ENCODE data around the gene CYP8B1.

Gene CYP8B1

GRCh38 chr3:42827023-42827422 is 48.7 kb downstream of the CYP8B1 start:
- H3K4me2 ChIP-seq (ENCODE audit: low read length), result no peak overlapping the region
- no peaks in the 10 kb centered on the region for H3K4me1 ChIP-seq (ENCODE audit: control insufficient read depth, low read length)
- peaks cover 30% of the 10 kb centered on the region for H3K27me3 ChIP-seq (ENCODE audit: control insufficient read depth, low read length)
- H3K36me3 ChIP-seq (ENCODE audit: control insufficient read depth, low read length), result no peaks in the 10 kb centered on the region
- H3K79me2 ChIP-seq (ENCODE audit: control insufficient read depth, low read length), result no peaks in the 10 kb centered on the region
- H4K20me1 ChIP-seq (ENCODE audit: control insufficient read depth, insufficient read depth, low read depth, low read length), result no peaks in the 10 kb centered on the region
- no peaks in the 10 kb centered on the region for H3K9me3 ChIP-seq (ENCODE audit: control insufficient read depth, insufficient read depth, low read length)
- H3K27ac ChIP-seq (ENCODE audit: low read depth, low read length), result no peak overlapping the region
- TF ChIP-seq EZH2phosphoT487 (IDR thresholded peaks at IDR 0.05; ENCODE audit: borderline replicate concordance, low read length), result no peak
- no peak for TF ChIP-seq CTCF (IDR thresholded peaks at IDR 0.05; ENCODE audit: low read depth, low read length, poor library complexity, severe bottlenecking)
- H3F3A ChIP-seq (ENCODE audit: control insufficient read depth, insufficient read depth), result no peaks in the 10 kb centered on the region; the same call in 1 of the 2 replicates
- no peaks in the 10 kb centered on the region for H3K9me2 ChIP-seq (replicated peaks; ENCODE audit: control insufficient read depth, low read length)
- H3K4me3 ChIP-seq (ENCODE audit: low read length), result no peak overlapping the region

- H3K4me2 ChIP-seq (ENCODE audit: low read length), result no peak overlapping the region
- no peak overlapping the region for H3K27ac ChIP-seq (ENCODE audit: low read depth, low read length)
- H3K79me2 ChIP-seq (ENCODE audit: control insufficient read depth, low read length), result no peaks in the 10 kb centered on the region
- no peaks in the 10 kb centered on the region for H3K4me1 ChIP-seq (ENCODE audit: control insufficient read depth, low read length)
- no peaks in the 10 kb centered on the region for H3K36me3 ChIP-seq (ENCODE audit: control insufficient read depth, low read length)
- no peak overlapping the region for H3K4me3 ChIP-seq (ENCODE audit: low read length)
- no peaks in the 10 kb centered on the region for H3K9me3 ChIP-seq (ENCODE audit: control insufficient read depth, insufficient read depth, low read length)
- H3K9me2 ChIP-seq (replicated peaks; ENCODE audit: control insufficient read depth, low read length), result no peaks in the 10 kb centered on the region
- H4K20me1 ChIP-seq (ENCODE audit: control insufficient read depth, insufficient read depth, low read depth, low read length), result no peaks in the 10 kb centered on the region
- TF ChIP-seq CTCF (IDR thresholded peaks at IDR 0.05; ENCODE audit: low read depth, low read length, poor library complexity, severe bottlenecking), result no peak
- no peak for TF ChIP-seq EZH2phosphoT487 (IDR thresholded peaks at IDR 0.05; ENCODE audit: borderline replicate concordance, low read length)
- no peaks in the 10 kb centered on the region for H3F3A ChIP-seq (ENCODE audit: control insufficient read depth, insufficient read depth)
- peaks cover 30% of the 10 kb centered on the region for H3K27me3 ChIP-seq (ENCODE audit: control insufficient read depth, low read length)
Measured at GRCh38 chr3:42826141-42826540, 49.5 kb downstream of the CYP8B1 start.

- Histone ChIP-seq H4K20me1 (ENCODE audit: control insufficient read depth, insufficient read depth, low read depth, low read length) (no peaks in the 10 kb centered on the region), H3K4me1 (ENCODE audit: control insufficient read depth, low read length) (no peaks in the 10 kb centered on the region), H3K27ac (ENCODE audit: low read depth, low read length) (no peak overlapping the region), H3K79me2 (ENCODE audit: control insufficient read depth, low read length) (no peaks in the 10 kb centered on the region), H3K9me2 (replicated peaks; ENCODE audit: control insufficient read depth, low read length) (no peaks in the 10 kb centered on the region), H3K4me2 (ENCODE audit: low read length) (no peak overlapping the region), H3K36me3 (ENCODE audit: control insufficient read depth, low read length) (no peaks in the 10 kb centered on the region), H3K27me3 (ENCODE audit: control insufficient read depth, low read length) (peaks cover 28% of the 10 kb centered on the region), H3K4me3 (ENCODE audit: low read length) (no peak overlapping the region), H3F3A (ENCODE audit: control insufficient read depth, insufficient read depth) (no peaks in the 10 kb centered on the region), H3K9me3 (ENCODE audit: control insufficient read depth, insufficient read depth, low read length) (no peaks in the 10 kb centered on the region)
- TF ChIP-seq EZH2phosphoT487 (IDR thresholded peaks at IDR 0.05; ENCODE audit: borderline replicate concordance, low read length), result no peak
- TF ChIP-seq CTCF (IDR thresholded peaks at IDR 0.05; ENCODE audit: low read depth, low read length, poor library complexity, severe bottlenecking), result no peak
Measured at GRCh38 chr3:42823351-42823750, 52.3 kb downstream of the CYP8B1 start.

GRCh38 chr3:42822828-42823227 is 52.9 kb downstream of the CYP8B1 start:
- H3K36me3 ChIP-seq (ENCODE audit: control insufficient read depth, low read length), result no peaks in the 10 kb centered on the region
- H4K20me1 ChIP-seq (ENCODE audit: control insufficient read depth, insufficient read depth, low read depth, low read length), result no peaks in the 10 kb centered on the region
- H3K9me3 ChIP-seq (ENCODE audit: control insufficient read depth, insufficient read depth, low read length), result no peaks in the 10 kb centered on the region
- no peak overlapping the region for H3K4me2 ChIP-seq (ENCODE audit: low read length)
- no peaks in the 10 kb centered on the region for H3K79me2 ChIP-seq (ENCODE audit: control insufficient read depth, low read length)
- no peak overlapping the region for H3K4me3 ChIP-seq (ENCODE audit: low read length)
- H3F3A ChIP-seq (ENCODE audit: control insufficient read depth, insufficient read depth), result no peaks in the 10 kb centered on the region
- no peaks in the 10 kb centered on the region for H3K4me1 ChIP-seq (ENCODE audit: control insufficient read depth, low read length)
- no peak overlapping the region for H3K27ac ChIP-seq (ENCODE audit: low read depth, low read length)
- no peaks in the 10 kb centered on the region for H3K9me2 ChIP-seq (replicated peaks; ENCODE audit: control insufficient read depth, low read length)
- peaks cover 32% of the 10 kb centered on the region for H3K27me3 ChIP-seq (ENCODE audit: control insufficient read depth, low read length)
- TF ChIP-seq EZH2phosphoT487 (IDR thresholded peaks at IDR 0.05; ENCODE audit: borderline replicate concordance, low read length) (no peak), CTCF (IDR thresholded peaks at IDR 0.05; ENCODE audit: low read depth, low read length, poor library complexity, severe bottlenecking) (no peak)

Data from DOHH2 (cell line).